HepG2 (cell line): ENCODE measurements around the gene LMX1B. TPM values are rescaled to one million over a fixed set of nuclear protein-coding genes. Genes with fewer than 3 reads are reported as not detected.

Source experiments
- ATAC-seq: fragments of 200-7000 bp; cut with Tn5 transposase; 3 replicates; pipeline ENCODE4 v1.9.1; 2020; ENCODE audit warnings: mild to moderate bottlenecking, moderate library complexity
- BruUV-seq: library from RNA; stranded (reverse); fragments of 400-500 nt; replicated peaks from 2 replicates; lab custom pipeline; 2021; lab: Mats Ljungman, UMichigan
- CTCF ChIA-PET: fragments of 300-600 bp; formaldehyde crosslinking; extraction: SDS; loops from one replicate; lab custom pipeline; 2021; ENCODE audit warnings: low total read pairs, inconsistent platforms, low intra/inter-chr PET ratio; lab: Yijun Ruan, JAX
- POLR2A ChIA-PET: fragments of 350-600 bp; sonication (Branson Sonifier 250); formaldehyde crosslinking; loops from one replicate; lab custom pipeline; 2020; ENCODE audit warnings: antibody characterized with exemption, inconsistent platforms; lab: Yijun Ruan, JAX
- DNase-seq: peaks from one replicate; pipeline ENCODE4 v3.0.0-alpha.2; 2015; ENCODE audit warnings: low spot score
- FAIRE-seq: peaks from 3 replicates; lab custom pipeline; 2011; peaks lifted over from hg19 to GRCh38; lab: Jason Lieb, UNC
- H2AFZ ChIP-seq: one replicate; pipeline ENCODE4 v1.6.1; 2011; ENCODE audit warnings: low read length, inconsistent platforms
- H3K27ac ChIP-seq: fragments of 300-600 bp; 3 replicates; pipeline ENCODE4 v1.8.0; 2011; ENCODE audit warnings: mixed run types, mild to moderate bottlenecking, mixed read lengths, low read length, inconsistent platforms; ENCODE audit not compliant: insufficient read depth; ENCODE audit errors: extremely low read length
- H3K27me3 ChIP-seq, 2 experiments: fragments of 200-600 bp in 1 of 2; 2 replicates in 1 of 2; 3 replicates in 1 of 2; pipeline versions ENCODE4 v1.6.0 to v1.8.0; 2011; ENCODE audit warnings: low read length in 2 of 2, mild to moderate bottlenecking in 2 of 2, moderate library complexity in 2 of 2, inconsistent platforms in 1 of 2; ENCODE audit not compliant: insufficient read depth in 2 of 2, control insufficient read depth in 1 of 2
- H3K36me3 ChIP-seq, 2 experiments: fragments of 200-600 bp in 1 of 2; replicated peaks in 1 of 2; 2 replicates in 1 of 2; 3 replicates in 1 of 2; pipeline versions ENCODE4 v1.5.1 to v1.8.0; 2011; ENCODE audit warnings: low read length in 2 of 2, inconsistent platforms in 1 of 2; ENCODE audit not compliant: insufficient read depth in 2 of 2, control insufficient read depth in 1 of 2
- H3K4me1 ChIP-seq: 2 replicates; pipeline ENCODE4 v1.5.1; 2012; ENCODE audit warnings: low read length, inconsistent platforms; ENCODE audit not compliant: insufficient read depth
- H3K4me2 ChIP-seq: 2 replicates; pipeline ENCODE4 v1.6.0; 2011; ENCODE audit warnings: low read depth, low read length, inconsistent platforms
- H3K4me3 ChIP-seq, 3 experiments: fragments of 200-600 bp in 1 of 3; sonication (generic), shearing (Covaris generic) in 1 of 3; replicated peaks in 1 of 3; 2 replicates each; pipeline ENCODE4 v1.5.1; 2011 to 2016; ENCODE audit warnings: low read length in 3 of 3, inconsistent platforms in 2 of 3, low read depth in 2 of 3, mild to moderate bottlenecking in 2 of 3, control low read depth in 1 of 3, mixed read lengths in 1 of 3; ENCODE audit not compliant: insufficient read depth in 1 of 3
- H3K79me2 ChIP-seq: one replicate; pipeline ENCODE4 v1.6.1; 2011; ENCODE audit warnings: low read length, inconsistent platforms; ENCODE audit not compliant: insufficient read depth
- H3K9ac ChIP-seq: 2 replicates; pipeline ENCODE4 v1.6.0; 2011; ENCODE audit warnings: mild to moderate bottlenecking, low read depth, low read length, inconsistent platforms; ENCODE audit not compliant: insufficient read depth
- H3K9me3 ChIP-seq: 2 replicates; pipeline ENCODE4 v1.5.1; 2012; ENCODE audit warnings: mild to moderate bottlenecking, low read length
- H4K20me1 ChIP-seq: 2 replicates; pipeline ENCODE4 v1.6.0; 2011; ENCODE audit warnings: inconsistent platforms, mild to moderate bottlenecking, low read length, moderate library complexity; ENCODE audit not compliant: insufficient read depth
- ATF7 ChIP-seq, 2 experiments: fragments of 450-650 bp in 1 of 2; sonication (generic) in 1 of 2; formaldehyde crosslinking in 1 of 2; IDR thresholded peaks; 2 replicates each; pipeline versions ENCODE4 v1.4.0 to v1.6.1; 2016 to 2020; ENCODE audit warnings: antibody characterized with exemption in 1 of 2, mild to moderate bottlenecking in 1 of 2, missing genetic modification reagents in 1 of 2
- CBX2 ChIP-seq, 2 experiments: fragments of 200-600 bp in 1 of 2; sonication (generic); formaldehyde crosslinking in 1 of 2; IDR thresholded peaks; 2 replicates each; pipeline versions ENCODE4 v1.7.0 to v1.8.1; 2018 to 2022; ENCODE audit warnings: low read depth in 2 of 2, low read length in 1 of 2, mild to moderate bottlenecking in 1 of 2, missing genetic modification reagents in 1 of 2
- MTF1 ChIP-seq: sonication (generic); formaldehyde crosslinking; IDR thresholded peaks from 2 replicates; pipeline ENCODE4 v1.5.0; 2020; ENCODE audit warnings: missing genetic modification reagents
- RNF2 ChIP-seq: fragments of 450-650 bp; conservative IDR thresholded peaks from 2 replicates; pipeline ENCODE4 v1.6.1; 2016; ENCODE audit warnings: low read depth
- TSC22D2 ChIP-seq: sonication (generic); formaldehyde crosslinking; IDR thresholded peaks from 2 replicates; pipeline ENCODE4 v1.5.1; 2020; ENCODE audit warnings: missing genetic modification reagents, mild to moderate bottlenecking, borderline replicate concordance
- ZNF20 ChIP-seq: sonication (generic); formaldehyde crosslinking; IDR thresholded peaks from 2 replicates; pipeline ENCODE4 v1.4.0; 2020; ENCODE audit warnings: mild to moderate bottlenecking, moderate library complexity, missing genetic modification reagents
- WGBS: methylation state at CpG from one replicate; pipeline ENCODE4 v1.1.6; 2017; ENCODE audit warnings: low lambda C conversion rate; 5-methylcytosine and 5-hydroxymethylcytosine counted together
- in situ Hi-C: cut with HindIII; loops from 2 replicates; pipeline ENCODE4 v1.10.0; 2017; ENCODE audit warnings: low pct_unique_long_range_greater_than_20kb; ENCODE audit not compliant: extremely low pct_ligation_motif_present
- intact Hi-C: fragments of 100-400 bp; cut with micrococcal nuclease; formaldehyde crosslinking; loops from one replicate; pipeline ENCODE4 v1.10.0; 2022; ENCODE audit not compliant: unreplicated experiment
- polyA plus RNA-seq, 8 experiments: library from polyadenylated mRNA; depleted of rRNA in 3 of 8; stranded (reverse) in 7 of 8; unstranded in 1 of 8; fragments of >200 nt; fragmentation: Illumina TruSeq in 4 of 8; extraction: Trizol in 4 of 8; gene quantifications; 2 replicates each; pipeline versions ENCODE4 v1.2.1 to v1.2.3, GENCODE V29; 2011 to 2016; ENCODE audit warnings: low read depth in 4 of 8, missing spikeins in 1 of 8, mixed read lengths in 1 of 8; ENCODE audit not compliant: insufficient read depth in 1 of 8
- total RNA-seq, 5 experiments: library from RNA; depleted of rRNA; stranded (reverse); fragments of >200 nt; fragmentation: Illumina TruSeq; extraction: Trizol; gene quantifications; 2 replicates each; pipeline ENCODE4 v1.2.3, GENCODE V29; 2016; ENCODE audit warnings: low read depth in 1 of 5
- TF ChIP-seq, protein P1 (sequence below), 2 experiments: sonication (generic) in 1 of 2; formaldehyde crosslinking in 1 of 2; IDR thresholded peaks; 2 replicates each; pipeline versions ENCODE4 v1.5.1 to v1.6.1; 2011 to 2020; ENCODE audit warnings: borderline replicate concordance in 1 of 2, low read depth in 1 of 2, low read length in 1 of 2, mild to moderate bottlenecking in 1 of 2, missing genetic modification reagents in 1 of 2, moderate library complexity in 1 of 2

The LMX1B gene
- total and polyA plus RNA-seq, 2 of the 13 experiments (the other 11 are each of a cell fraction or from before 2014, with no cell fraction given) = not detected

GRCh38 chr9:126624912-126625311 lies 11.2 kb downstream of the LMX1B start:
- peaks cover 29 to 96% of the 10 kb centered on the region in 2 experiments; a peak in 4 of 5 replicates for H3K27me3 ChIP-seq
- 34% methylated on average over 10 of the region's 27 CpGs for WGBS
- H3K36me3 ChIP-seq = no peaks in the 10 kb centered on the region
- no peak overlapping the region for H3K4me3 ChIP-seq
- in situ Hi-C loops (no loop called here), intact Hi-C loops (no loop called here)
- H3K4me2 ChIP-seq = no peak overlapping the region
- FAIRE-seq (no peak), ATAC-seq (no peak), DNase-seq (no peak)
- H3K4me1 ChIP-seq = no peaks in the 10 kb centered on the region
- H3K9me3 ChIP-seq = no peaks in the 10 kb centered on the region
- TF ChIP-seq TSC22D2 (CRISPR knock-in tag) (no peak), CBX2 (IDR thresholded peaks at IDR 0.05; ENCODE audit: low read depth, low read length) (0 out of 2 replicates have a peak, but pooled peaks have one; percentile 72), CBX2 (CRISPR knock-in tag; IDR thresholded peaks at IDR 0.05; ENCODE audit: low read depth) (no peak)
- BruUV-seq = no TSS peak
- H3K27ac ChIP-seq = no peak overlapping the region
- H3K9ac ChIP-seq = no peak overlapping the region
- H4K20me1 ChIP-seq = no peaks in the 10 kb centered on the region
- H2AFZ ChIP-seq = no peak overlapping the region
- ChIA-PET POLR2A (no interaction called here), CTCF (no interaction called here)
- no peaks in the 10 kb centered on the region for H3K79me2 ChIP-seq

- no peaks in the 10 kb centered on the region for H3K79me2 ChIP-seq
These were observed 11.8 kb downstream of the LMX1B start for GRCh38 chr9:126625329-126626126.

More at GRCh38 chr9:126625329-126626126, 11.8 kb downstream of the LMX1B start:
- ChIA-PET CTCF (no interaction called here), POLR2A (no interaction called here)
- FAIRE-seq = no peak
- intact Hi-C loops (no loop called here), in situ Hi-C loops (no loop called here)
- TF ChIP-seq ATF7 (IDR thresholded peaks at IDR 0.05) (no peak), ATF7 (CRISPR knock-in tag; IDR thresholded peaks at IDR 0.05) (no peak), MTF1 (CRISPR knock-in tag) (no peak), RNF2 (0 out of 2 replicates have a peak, but pooled peaks have one; percentile 52), ZNF20 (no peak)
- TF ChIP-seq, protein P1, sequence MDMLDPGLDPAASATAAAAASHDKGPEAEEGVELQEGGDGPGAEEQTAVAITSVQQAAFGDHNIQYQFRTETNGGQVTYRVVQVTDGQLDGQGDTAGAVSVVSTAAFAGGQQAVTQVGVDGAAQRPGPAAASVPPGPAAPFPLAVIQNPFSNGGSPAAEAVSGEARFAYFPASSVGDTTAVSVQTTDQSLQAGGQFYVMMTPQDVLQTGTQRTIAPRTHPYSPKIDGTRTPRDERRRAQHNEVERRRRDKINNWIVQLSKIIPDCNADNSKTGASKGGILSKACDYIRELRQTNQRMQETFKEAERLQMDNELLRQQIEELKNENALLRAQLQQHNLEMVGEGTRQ (IDR thresholded peaks at IDR 0.05; ENCODE audit: low read depth, low read length) = no peak
- TF ChIP-seq, protein P1 (CRISPR knock-in tag; IDR thresholded peaks at IDR 0.05; ENCODE audit: borderline replicate concordance) = no peak
- H4K20me1 ChIP-seq = no peaks in the 10 kb centered on the region
- no peaks in the 10 kb centered on the region for H3K36me3 ChIP-seq
- 41% methylated on average over 24 of the region's 64 CpGs for WGBS
- ATAC-seq = no peak; the same call in 2 of the 3 replicates
- H3K27ac ChIP-seq = no peak overlapping the region
- H3K4me2 ChIP-seq = no peak overlapping the region
- peaks cover 28 to 96% of the 10 kb centered on the region in 2 experiments; a peak in 4 of 5 replicates for H3K27me3 ChIP-seq
- no peaks in the 10 kb centered on the region for H3K4me1 ChIP-seq
- H3K9me3 ChIP-seq = no peaks in the 10 kb centered on the region
- no peak overlapping the region for H2AFZ ChIP-seq
- BruUV-seq = no TSS peak
- no peak overlapping the region for H3K9ac ChIP-seq
- DNase-seq = no peak
- no peak overlapping the region for H3K4me3 ChIP-seq
